Right lung (tissue), 5 donors: ENCODE results near the gene SMPDL3A. TPM values are rescaled to one million over a fixed set of nuclear protein-coding genes. Genes with fewer than 3 reads are reported as not detected.

ENCODE experiments used
- DNase-seq, 2 donors: peaks; one replicate each; pipeline ENCODE4 v3.0.0-alpha.2; 2013
- polyA plus RNA-seq, 5 donors: library from polyadenylated mRNA; unstranded; fragments of 120-200 nt; gene quantifications; one replicate each; pipeline versions ENCODE4 v1.2.1 to v1.2.3, GENCODE V29; 2013; ENCODE audit warnings: inconsistent platforms in 1 of 5, low replicate concordance in 1 of 5; ENCODE audit not compliant: insufficient read length in 5 of 5, insufficient read depth in 1 of 5

Gene SMPDL3A
- polyA plus RNA-seq, 5 donors, result 38.8 to 53.7 (median 46.9) TPM

GRCh38 chr6:122772724-122773415 is 16.2 kb upstream of the SMPDL3A start:
- DNase-seq, result no peak

GRCh38 chr6:122775975-122776374 is 13.1 kb upstream of the SMPDL3A start:
- no peak for DNase-seq

GRCh38 chr6:122778302-122778701 is 10.8 kb upstream of the SMPDL3A start:
- no peak for DNase-seq

GRCh38 chr6:122778985-122779661 is 9.9 kb upstream of the SMPDL3A start:
- DNase-seq, result no peak

GRCh38 chr6:122779667-122780066 is 9.4 kb upstream of the SMPDL3A start, which contains the start of gene FABP7:
TSS of gene FABP7 (plus strand) at chr6:122779716. CDS start at chr6:122779795, 79 bp downstream.
- DNase-seq, result no peak

- DNase-seq, result no peak
Measured at GRCh38 chr6:122780114-122780513, 8.9 kb upstream of the SMPDL3A start.

GRCh38 chr6:122781716-122782115 is 7.3 kb upstream of the SMPDL3A start:
- DNase-seq, result no peak

GRCh38 chr6:122783401-122783800 is 5.7 kb upstream of the SMPDL3A start:
- no peak for DNase-seq

GRCh38 chr6:122785891-122786290 is 3.2 kb upstream of the SMPDL3A start:
- no peak for DNase-seq

- DNase-seq, result no peak
Measured at GRCh38 chr6:122787721-122788120, 1.3 kb upstream of the SMPDL3A start.

GRCh38 chr6:122788208-122788607 is 850 bp upstream of the SMPDL3A start:
- no peak for DNase-seq

- no peak for DNase-seq
Measured at GRCh38 chr6:122788663-122789181, 336 bp upstream of the SMPDL3A start.

- DNase-seq, result no peak
Measured at GRCh38 chr6:122790028-122790422, 967 bp downstream of the SMPDL3A start.

- DNase-seq, result no peak
Measured at GRCh38 chr6:122790423-122791309, 1.6 kb downstream of the SMPDL3A start.

- no peak for DNase-seq
Measured at GRCh38 chr6:122791310-122791679, 2.2 kb downstream of the SMPDL3A start.

GRCh38 chr6:122792766-122793165 is 3.7 kb downstream of the SMPDL3A start:
- no peak for DNase-seq

- no peak for DNase-seq
Measured at GRCh38 chr6:122797537-122797936, 8.5 kb downstream of the SMPDL3A start.

- DNase-seq, result no peak
Measured at GRCh38 chr6:122798099-122798641, 9.1 kb downstream of the SMPDL3A start.

- no peak for DNase-seq
Measured at GRCh38 chr6:122799140-122799745, 10.2 kb downstream of the SMPDL3A start.

GRCh38 chr6:122799916-122800686 is 11.0 kb downstream of the SMPDL3A start:
- DNase-seq, result no peak

GRCh38 chr6:122800906-122801305 is 11.8 kb downstream of the SMPDL3A start:
- no peak for DNase-seq
